ENCODE data around the gene FAM120AOS.

The FAM120AOS gene

DNA sequence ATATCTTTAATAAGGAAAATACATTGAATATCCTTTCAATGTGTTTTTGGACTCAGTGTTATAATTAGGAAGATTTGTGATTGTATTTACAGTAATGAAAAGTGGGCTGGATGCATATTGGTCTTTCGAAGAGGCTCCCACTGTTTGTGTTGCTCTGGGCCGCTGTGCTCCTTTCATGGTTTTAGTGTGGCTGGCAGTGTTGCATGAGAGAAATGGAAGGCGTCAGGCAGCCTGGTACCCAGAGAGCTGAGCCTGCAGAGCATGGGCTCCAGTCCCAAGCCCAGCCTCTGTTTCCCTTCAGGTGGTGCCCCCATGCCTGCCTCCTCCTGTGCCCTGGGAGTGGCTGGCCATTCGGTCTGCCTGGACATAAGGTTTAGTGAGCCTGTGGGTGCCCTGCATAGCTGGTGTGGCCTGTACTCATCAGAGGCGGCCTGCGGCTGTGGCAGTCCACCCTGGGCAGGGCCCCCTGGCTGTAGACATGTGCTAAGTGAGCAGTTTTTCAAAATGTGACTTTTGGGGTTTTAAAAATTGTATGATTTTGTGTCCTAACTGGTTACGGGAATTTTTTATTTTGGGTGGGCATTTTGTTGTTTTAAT is 27.4 kb upstream of the FAM120AOS start:
- Histone ChIP-seq H3K9ac (ENCODE audit: low read length) (no peak overlapping the region), H3K36me3 (ENCODE audit: control insufficient read depth, insufficient read depth, low read length) (peaks cover 28% of the 10 kb centered on the region)

DNA sequence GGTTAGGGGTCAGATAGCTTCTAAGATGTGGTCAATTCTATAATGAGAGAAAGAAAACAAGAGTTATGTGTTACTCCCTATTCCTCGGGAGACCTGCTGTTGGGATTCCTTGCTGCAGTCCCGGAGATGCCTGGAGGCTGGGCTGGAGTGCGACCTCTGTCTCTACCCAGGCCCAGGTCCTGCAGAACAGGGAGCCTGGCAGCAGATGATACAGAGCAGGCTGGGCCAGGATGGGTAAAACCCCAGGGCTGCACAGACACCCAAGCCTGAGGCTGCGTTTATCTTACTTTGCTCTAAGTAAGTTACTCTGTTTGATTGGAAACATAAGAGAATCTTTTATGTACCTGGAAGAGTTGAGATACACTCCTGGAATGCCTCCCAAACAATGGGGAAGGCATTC is 26.9 kb upstream of the FAM120AOS start:
- no peak overlapping the region for H3K4me3 ChIP-seq (ENCODE audit: low read depth, low read length)
- H3K9me3 ChIP-seq (ENCODE audit: control insufficient read depth, insufficient read depth, low read depth, low read length) = no peaks in the 10 kb centered on the region
- no peaks in the 10 kb centered on the region for H3K27me3 ChIP-seq (ENCODE audit: control insufficient read depth, insufficient read depth, low read length)
- H3K27ac ChIP-seq (ENCODE audit: low read depth, low read length) = no peak overlapping the region
- H3K9ac ChIP-seq (ENCODE audit: low read length) = no peak overlapping the region
- H3K36me3 ChIP-seq (ENCODE audit: control insufficient read depth, insufficient read depth, low read length) = peaks cover 30% of the 10 kb centered on the region
- H3K4me1 ChIP-seq (ENCODE audit: control insufficient read depth, insufficient read depth, low read length) = peaks cover 13% of the 10 kb centered on the region

More for the DNA sequence above, 27.4 kb upstream of the FAM120AOS start:
- Histone ChIP-seq H3K4me3 (ENCODE audit: low read depth, low read length) (no peak overlapping the region), H3K27ac (ENCODE audit: low read depth, low read length) (no peak overlapping the region), H3K4me1 (ENCODE audit: control insufficient read depth, insufficient read depth, low read length) (peaks cover 13% of the 10 kb centered on the region), H3K27me3 (ENCODE audit: control insufficient read depth, insufficient read depth, low read length) (no peaks in the 10 kb centered on the region), H3K9me3 (ENCODE audit: control insufficient read depth, insufficient read depth, low read depth, low read length) (no peaks in the 10 kb centered on the region)

DNA sequence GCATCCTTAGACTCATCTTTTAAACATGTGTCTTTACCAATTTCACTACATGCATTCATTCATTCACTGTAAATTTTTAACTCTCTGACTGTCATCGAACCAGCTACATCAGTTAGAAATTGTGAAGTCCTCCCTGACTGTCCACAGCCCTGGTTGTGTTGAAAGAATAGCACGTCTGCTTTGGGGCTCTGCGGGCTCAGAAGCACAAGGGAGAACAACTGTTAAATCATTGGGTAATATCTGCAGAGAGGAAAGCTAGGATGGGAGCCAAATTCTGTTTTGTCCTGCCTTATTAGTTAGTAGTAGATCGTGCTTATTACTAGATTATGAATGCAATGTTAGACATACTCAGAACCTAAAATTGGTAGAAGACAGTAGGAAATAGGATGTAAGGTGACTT is 26.3 kb upstream of the FAM120AOS start:
- Histone ChIP-seq H3K4me1 (ENCODE audit: control insufficient read depth, insufficient read depth, low read length) (peaks cover 13% of the 10 kb centered on the region), H3K9ac (ENCODE audit: low read length) (no peak overlapping the region), H3K27me3 (ENCODE audit: control insufficient read depth, insufficient read depth, low read length) (no peaks in the 10 kb centered on the region), H3K27ac (ENCODE audit: low read depth, low read length) (no peak overlapping the region), H3K4me3 (ENCODE audit: low read depth, low read length) (no peak overlapping the region), H3K36me3 (ENCODE audit: control insufficient read depth, insufficient read depth, low read length) (peaks cover 31% of the 10 kb centered on the region), H3K9me3 (ENCODE audit: control insufficient read depth, insufficient read depth, low read depth, low read length) (no peaks in the 10 kb centered on the region)

DNA sequence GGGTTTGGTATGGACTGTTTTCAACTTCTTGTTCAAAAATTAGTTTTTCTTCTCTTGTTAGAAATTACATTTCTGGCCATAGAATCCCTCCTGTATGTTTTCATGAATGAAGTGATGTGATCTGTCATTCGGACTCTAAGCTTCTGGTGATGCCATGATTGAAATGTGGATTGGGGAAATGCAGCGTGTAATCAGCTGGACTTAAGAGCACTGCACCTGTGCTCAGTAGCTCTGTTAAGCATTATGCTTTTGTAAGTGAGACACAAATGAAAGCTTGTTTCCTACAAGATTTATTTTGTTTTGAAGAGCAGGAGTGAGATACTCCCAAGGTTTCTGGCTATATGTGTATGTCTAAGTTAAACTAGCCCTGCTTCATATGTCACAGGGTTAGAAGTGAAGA is 24.0 kb upstream of the FAM120AOS start:
- no peaks in the 10 kb centered on the region for H3K9me3 ChIP-seq (ENCODE audit: control insufficient read depth, insufficient read depth, low read depth, low read length)
- H3K4me3 ChIP-seq (ENCODE audit: low read depth, low read length) = no peak overlapping the region
- peaks cover 33% of the 10 kb centered on the region for H3K36me3 ChIP-seq (ENCODE audit: control insufficient read depth, insufficient read depth, low read length)
- no peak overlapping the region for H3K9ac ChIP-seq (ENCODE audit: low read length)
- no peaks in the 10 kb centered on the region for H3K27me3 ChIP-seq (ENCODE audit: control insufficient read depth, insufficient read depth, low read length)
- peaks cover 13% of the 10 kb centered on the region for H3K4me1 ChIP-seq (ENCODE audit: control insufficient read depth, insufficient read depth, low read length)
- no peak overlapping the region for H3K27ac ChIP-seq (ENCODE audit: low read depth, low read length)

DNA sequence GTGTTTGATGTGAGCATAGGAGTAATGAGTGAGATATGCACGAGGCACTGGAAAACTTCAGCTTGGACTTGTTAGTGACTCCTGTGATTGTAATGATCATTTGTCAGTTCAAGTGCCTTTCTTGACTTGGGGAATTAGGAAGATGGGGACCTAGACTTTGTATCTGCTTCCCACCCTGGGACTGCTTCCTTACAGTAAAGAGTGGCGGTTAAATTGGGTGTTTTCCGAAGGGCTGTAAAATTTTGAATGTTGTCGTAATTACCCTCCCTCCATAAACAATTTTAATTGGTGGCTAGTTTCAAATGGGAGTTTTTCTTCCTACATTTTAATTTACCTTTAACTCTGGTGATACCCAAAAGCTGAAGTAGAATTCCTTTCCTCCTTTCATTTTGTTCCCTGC is 23.5 kb upstream of the FAM120AOS start:
- Histone ChIP-seq H3K9ac (ENCODE audit: low read length) (no peak overlapping the region), H3K27me3 (ENCODE audit: control insufficient read depth, insufficient read depth, low read length) (no peaks in the 10 kb centered on the region), H3K36me3 (ENCODE audit: control insufficient read depth, insufficient read depth, low read length) (peaks cover 33% of the 10 kb centered on the region), H3K4me3 (ENCODE audit: low read depth, low read length) (no peak overlapping the region), H3K27ac (ENCODE audit: low read depth, low read length) (no peak overlapping the region), H3K4me1 (ENCODE audit: control insufficient read depth, insufficient read depth, low read length) (peaks cover 13% of the 10 kb centered on the region), H3K9me3 (ENCODE audit: control insufficient read depth, insufficient read depth, low read depth, low read length) (no peaks in the 10 kb centered on the region)

DNA sequence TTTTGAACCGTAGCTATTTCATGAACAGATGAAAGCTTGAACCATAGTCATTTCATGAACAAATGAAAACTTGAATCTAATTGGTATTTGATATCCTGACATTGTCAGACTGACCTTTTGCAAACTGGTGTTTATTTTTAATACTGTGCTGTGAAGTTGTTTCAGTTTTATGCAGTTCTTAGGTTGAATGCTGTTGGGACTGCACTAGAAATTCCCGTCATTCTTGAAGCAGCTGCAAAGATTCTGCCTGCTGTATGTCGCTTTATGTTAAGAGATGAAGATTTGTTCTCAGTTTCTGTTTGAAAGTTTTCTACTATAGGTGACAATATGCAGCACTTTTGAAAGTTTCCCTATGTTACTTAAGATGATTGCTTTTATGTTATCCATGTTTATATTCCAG is 22.5 kb upstream of the FAM120AOS start:
- Histone ChIP-seq H3K27ac (ENCODE audit: low read depth, low read length) (no peak overlapping the region), H3K9ac (ENCODE audit: low read length) (no peak overlapping the region), H3K27me3 (ENCODE audit: control insufficient read depth, insufficient read depth, low read length) (no peaks in the 10 kb centered on the region), H3K4me3 (ENCODE audit: low read depth, low read length) (no peak overlapping the region), H3K9me3 (ENCODE audit: control insufficient read depth, insufficient read depth, low read depth, low read length) (no peaks in the 10 kb centered on the region), H3K4me1 (ENCODE audit: control insufficient read depth, insufficient read depth, low read length) (peaks cover 12% of the 10 kb centered on the region), H3K36me3 (ENCODE audit: control insufficient read depth, insufficient read depth, low read length) (peaks cover 41% of the 10 kb centered on the region)

DNA sequence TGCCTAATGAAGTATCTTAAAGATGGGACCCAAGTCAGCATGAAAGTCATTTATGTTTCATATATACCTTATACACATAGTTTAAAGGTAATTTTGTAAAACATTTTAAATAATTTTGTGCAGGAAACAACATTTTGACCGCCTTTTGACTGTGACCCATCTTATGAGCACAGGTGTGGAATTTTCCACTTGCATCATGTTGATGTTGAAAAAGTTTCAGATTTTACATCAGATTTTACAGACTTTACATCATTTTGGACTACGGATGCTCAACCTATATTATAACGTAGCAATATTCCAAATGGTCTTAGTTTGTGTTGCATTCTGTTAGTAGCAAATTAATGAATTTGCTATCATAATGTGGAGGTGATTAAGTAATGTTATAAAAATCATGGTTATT is 21.7 kb upstream of the FAM120AOS start:
- Histone ChIP-seq H3K4me3 (ENCODE audit: low read depth, low read length) (no peak overlapping the region), H3K4me1 (ENCODE audit: control insufficient read depth, insufficient read depth, low read length) (peaks cover 6% of the 10 kb centered on the region), H3K9ac (ENCODE audit: low read length) (no peak overlapping the region), H3K27me3 (ENCODE audit: control insufficient read depth, insufficient read depth, low read length) (no peaks in the 10 kb centered on the region), H3K27ac (ENCODE audit: low read depth, low read length) (no peak overlapping the region), H3K36me3 (ENCODE audit: control insufficient read depth, insufficient read depth, low read length) (peaks cover 41% of the 10 kb centered on the region), H3K9me3 (ENCODE audit: control insufficient read depth, insufficient read depth, low read depth, low read length) (no peaks in the 10 kb centered on the region)

DNA sequence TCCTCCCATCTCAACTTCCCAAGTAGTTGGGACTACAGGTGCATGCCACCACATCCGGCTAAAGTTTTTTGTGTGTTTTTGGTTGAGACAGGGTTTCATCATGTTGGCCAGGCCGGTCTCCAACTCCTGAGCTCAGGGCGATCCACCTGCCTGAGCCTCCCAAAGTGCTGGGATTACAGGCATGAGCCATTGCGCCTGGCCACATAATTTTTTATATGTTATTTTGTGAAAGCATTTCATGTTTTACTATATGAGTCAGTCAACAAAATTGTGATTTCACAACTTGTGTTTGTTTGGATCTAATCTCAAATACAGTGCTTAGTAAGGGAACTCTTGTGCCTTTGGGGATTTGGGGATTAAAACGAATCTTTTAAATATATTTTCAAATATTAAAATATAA is 20.0 kb upstream of the FAM120AOS start:
- no peak overlapping the region for H3K9ac ChIP-seq (ENCODE audit: low read length)
- no peaks in the 10 kb centered on the region for H3K9me3 ChIP-seq (ENCODE audit: control insufficient read depth, insufficient read depth, low read depth, low read length)
- H3K27me3 ChIP-seq (ENCODE audit: control insufficient read depth, insufficient read depth, low read length) = no peaks in the 10 kb centered on the region
- peaks cover 10% of the 10 kb centered on the region for H3K4me1 ChIP-seq (ENCODE audit: control insufficient read depth, insufficient read depth, low read length)
- H3K4me3 ChIP-seq (ENCODE audit: low read depth, low read length) = no peak overlapping the region
- peaks cover 41% of the 10 kb centered on the region for H3K36me3 ChIP-seq (ENCODE audit: control insufficient read depth, insufficient read depth, low read length)
- no peak overlapping the region for H3K27ac ChIP-seq (ENCODE audit: low read depth, low read length)

DNA sequence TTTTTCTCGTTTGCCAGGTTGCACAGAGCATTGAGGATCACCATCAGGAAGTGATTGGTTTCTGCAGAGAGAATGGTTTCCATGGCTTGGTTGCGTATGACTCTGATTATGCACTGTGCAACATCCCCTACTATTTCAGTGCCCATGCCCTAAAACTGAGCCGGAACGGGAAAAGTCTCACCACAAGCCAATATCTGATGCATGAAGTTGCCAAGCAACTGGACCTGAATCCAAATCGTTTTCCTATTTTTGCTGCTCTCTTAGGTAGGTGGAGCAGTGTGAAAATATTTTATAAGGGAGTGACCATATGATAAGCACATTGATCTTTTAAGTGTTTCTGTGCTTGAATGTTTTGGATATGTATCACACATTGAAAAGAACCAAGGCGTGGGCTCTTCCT is 17.7 kb upstream of the FAM120AOS start:
- peaks cover 33% of the 10 kb centered on the region for H3K36me3 ChIP-seq (ENCODE audit: control insufficient read depth, insufficient read depth, low read length)
- H3K9me3 ChIP-seq (ENCODE audit: control insufficient read depth, insufficient read depth, low read depth, low read length) = no peaks in the 10 kb centered on the region
- H3K4me3 ChIP-seq (ENCODE audit: low read depth, low read length) = no peak overlapping the region
- no peak overlapping the region for H3K9ac ChIP-seq (ENCODE audit: low read length)
- H3K4me1 ChIP-seq (ENCODE audit: control insufficient read depth, insufficient read depth, low read length) = peaks cover 29% of the 10 kb centered on the region
- H3K27me3 ChIP-seq (ENCODE audit: control insufficient read depth, insufficient read depth, low read length) = no peaks in the 10 kb centered on the region
- no peak overlapping the region for H3K27ac ChIP-seq (ENCODE audit: low read depth, low read length)

DNA sequence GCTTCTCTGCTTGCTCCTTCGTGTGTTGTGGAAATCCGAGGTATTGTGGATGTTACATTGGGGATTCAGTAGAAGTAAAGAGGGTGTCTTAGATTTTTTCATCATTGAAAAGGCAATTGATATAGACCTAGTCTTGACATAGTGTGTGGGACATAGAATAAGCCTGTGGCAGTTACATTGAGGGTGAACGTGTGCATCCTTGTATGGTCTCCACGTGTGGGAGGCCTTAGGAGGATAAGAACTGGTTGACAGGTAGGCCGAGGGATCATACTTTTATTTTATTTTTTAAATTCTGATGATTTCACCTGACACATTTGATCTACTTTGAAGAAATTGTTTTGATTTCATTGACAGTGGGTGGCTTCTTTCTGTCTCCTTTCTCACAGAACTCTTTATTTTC is 17.0 kb upstream of the FAM120AOS start:
- Histone ChIP-seq H3K27ac (ENCODE audit: low read depth, low read length) (no peak overlapping the region), H3K9me3 (ENCODE audit: control insufficient read depth, insufficient read depth, low read depth, low read length) (no peaks in the 10 kb centered on the region), H3K27me3 (ENCODE audit: control insufficient read depth, insufficient read depth, low read length) (no peaks in the 10 kb centered on the region), H3K4me1 (ENCODE audit: control insufficient read depth, insufficient read depth, low read length) (peaks cover 36% of the 10 kb centered on the region), H3K9ac (ENCODE audit: low read length) (no peak overlapping the region), H3K36me3 (ENCODE audit: control insufficient read depth, insufficient read depth, low read length) (peaks cover 29% of the 10 kb centered on the region), H3K4me3 (ENCODE audit: low read depth, low read length) (no peak overlapping the region)

DNA sequence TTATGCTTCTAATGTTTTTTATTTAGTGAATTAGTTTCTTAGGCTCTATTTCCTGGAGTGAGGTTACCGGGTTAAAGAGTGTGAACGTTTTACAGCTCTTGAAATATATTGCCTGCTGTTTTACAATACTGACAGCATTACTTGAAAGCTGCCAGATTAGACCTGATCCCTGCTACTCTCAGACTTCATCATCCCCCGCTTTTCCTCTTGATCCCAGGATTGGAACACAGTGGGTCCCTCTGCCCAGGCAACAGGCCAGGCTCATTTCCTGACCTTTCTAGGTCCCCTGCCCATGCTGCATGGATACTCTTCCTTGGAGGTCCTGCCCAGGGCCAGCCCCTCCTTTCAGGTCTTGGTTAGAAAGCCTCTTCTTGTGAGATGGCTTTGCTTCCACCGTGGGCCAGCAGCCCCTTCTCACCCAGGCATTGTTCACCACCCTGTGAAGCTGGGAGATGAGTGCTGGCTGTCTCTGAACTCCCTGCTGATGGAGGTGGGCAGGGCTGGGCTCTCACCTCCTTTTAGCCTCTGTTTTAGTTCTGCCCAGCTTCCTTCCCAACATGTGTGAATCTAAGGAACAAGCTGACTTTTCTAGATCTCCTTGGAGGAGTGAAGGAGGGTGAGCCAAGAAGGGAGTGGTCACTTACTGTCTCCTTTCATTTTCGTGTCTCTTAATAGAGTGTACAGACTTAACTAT is 15.5 kb upstream of the FAM120AOS start:
- Histone ChIP-seq H3K9me3 (ENCODE audit: control insufficient read depth, insufficient read depth, low read depth, low read length) (no peaks in the 10 kb centered on the region), H3K4me1 (ENCODE audit: control insufficient read depth, insufficient read depth, low read length) (peaks cover 51% of the 10 kb centered on the region), H3K27ac (ENCODE audit: low read depth, low read length) (no peak overlapping the region)

More for the DNA sequence above, 15.5 kb upstream of the FAM120AOS start:
- Histone ChIP-seq H3K4me3 (ENCODE audit: low read depth, low read length) (no peak overlapping the region), H3K36me3 (ENCODE audit: control insufficient read depth, insufficient read depth, low read length) (peaks cover 20% of the 10 kb centered on the region), H3K9ac (ENCODE audit: low read length) (no peak overlapping the region), H3K27me3 (ENCODE audit: control insufficient read depth, insufficient read depth, low read length) (no peaks in the 10 kb centered on the region)
